DND-41 (cell line): ENCODE measurements around the gene HEMK1.

Experiments
- ATAC-seq: fragments of 200-7000 bp; cut with Tn5 transposase; 3 replicates; pipeline ENCODE4 v1.9.1; 2021; ENCODE audit warnings: low read depth; ENCODE audit not compliant: insufficient read depth
- DNase-seq: peaks from one replicate; pipeline ENCODE4 v3.0.0-alpha.2; 2020
- H2AFZ ChIP-seq: 2 replicates; pipeline ENCODE4 v1.6.0; 2012; ENCODE audit warnings: low read depth, low read length
- H3K27ac ChIP-seq: 2 replicates; pipeline ENCODE4 v1.5.1; 2012; ENCODE audit warnings: low read length, inconsistent platforms
- H3K27me3 ChIP-seq: fragments of 200-600 bp; sonication (generic); 2 replicates; pipeline ENCODE4 v1.6.0; 2012; ENCODE audit warnings: low read length, mild to moderate bottlenecking, inconsistent platforms; ENCODE audit not compliant: insufficient read depth, poor library complexity
- H3K36me3 ChIP-seq: 2 replicates; pipeline ENCODE4 v1.5.1; 2012; ENCODE audit warnings: low read length, inconsistent platforms; ENCODE audit not compliant: insufficient read depth
- H3K4me1 ChIP-seq: 2 replicates; pipeline ENCODE4 v1.5.1; 2012; ENCODE audit warnings: mild to moderate bottlenecking, low read length; ENCODE audit not compliant: insufficient read depth
- H3K4me2 ChIP-seq: 2 replicates; pipeline ENCODE4 v1.6.0; 2012; ENCODE audit warnings: mild to moderate bottlenecking, moderate library complexity, low read length, inconsistent platforms; ENCODE audit not compliant: insufficient read depth
- H3K4me3 ChIP-seq, 2 experiments: fragments of 200-600 bp in 1 of 2; shearing (Covaris generic) in 1 of 2; 2 replicates each; pipeline ENCODE4 v1.5.1; 2012 to 2016; ENCODE audit warnings: inconsistent platforms in 2 of 2, low read length in 2 of 2, mild to moderate bottlenecking in 2 of 2, low read depth in 1 of 2, moderate library complexity in 1 of 2
- H3K79me2 ChIP-seq: 2 replicates; pipeline ENCODE4 v1.6.0; 2012; ENCODE audit warnings: low read length, inconsistent platforms; ENCODE audit not compliant: insufficient read depth
- H3K9ac ChIP-seq: 2 replicates; pipeline ENCODE4 v1.6.0; 2012; ENCODE audit warnings: low read depth, mild to moderate bottlenecking, inconsistent platforms, low read length, moderate library complexity
- H3K9me3 ChIP-seq: 2 replicates; pipeline ENCODE4 v1.5.1; 2012; ENCODE audit warnings: low read length, moderate library complexity, mild to moderate bottlenecking, inconsistent platforms; ENCODE audit not compliant: insufficient read depth, severe bottlenecking
- H4K20me1 ChIP-seq: 2 replicates; pipeline ENCODE4 v1.6.0; 2012; ENCODE audit warnings: low read length; ENCODE audit not compliant: insufficient read depth
- CTCF ChIP-seq: IDR thresholded peaks from 2 replicates; pipeline ENCODE4 v1.5.1; 2012; ENCODE audit warnings: borderline replicate concordance, low read length, moderate library complexity, mild to moderate bottlenecking; ENCODE audit not compliant: poor library complexity, severe bottlenecking; ENCODE audit errors: extremely low read depth
- EZH2 ChIP-seq: IDR thresholded peaks from 3 replicates; pipeline ENCODE4 v1.6.1; 2012; ENCODE audit warnings: borderline replicate concordance, low read depth, mild to moderate bottlenecking, moderate library complexity, low read length, inconsistent platforms; ENCODE audit not compliant: severe bottlenecking

HEMK1 gene

GRCh38 chr3:50630394-50630793 is 61.1 kb downstream of the HEMK1 start:
- Histone ChIP-seq H3K36me3 (peaks cover 94% of the 10 kb centered on the region), H3K4me3 (no peak overlapping the region), H3K4me2 (no peak overlapping the region), H3K79me2 (peaks cover 100% of the 10 kb centered on the region), H3K27me3 (no peaks in the 10 kb centered on the region), H3K27ac (peak overlapping the region; percentile 98), H3K4me1 (peaks cover 84% of the 10 kb centered on the region), H3K9me3 (no peaks in the 10 kb centered on the region), H2AFZ (no peak overlapping the region), H4K20me1 (peaks cover 87% of the 10 kb centered on the region), H3K9ac (no peak overlapping the region)
- no peak for DNase-seq
- ATAC-seq = no peak
- TF ChIP-seq CTCF (no peak), EZH2 (no peak)

GRCh38 chr3:50630877-50631276 is 61.6 kb downstream of the HEMK1 start:
- Histone ChIP-seq H3K4me3 (no peak overlapping the region), H3K9me3 (no peaks in the 10 kb centered on the region), H3K27ac (peak overlapping the region; percentile 44), H3K27me3 (no peaks in the 10 kb centered on the region), H3K9ac (no peak overlapping the region), H3K36me3 (peaks cover 89% of the 10 kb centered on the region), H4K20me1 (peaks cover 87% of the 10 kb centered on the region), H3K4me2 (no peak overlapping the region), H3K4me1 (peaks cover 79% of the 10 kb centered on the region), H2AFZ (no peak overlapping the region), H3K79me2 (peaks cover 100% of the 10 kb centered on the region)
- DNase-seq (no peak), ATAC-seq (no peak)
- TF ChIP-seq CTCF = no peak
- no peak for TF ChIP-seq EZH2

GRCh38 chr3:50632450-50632849 is 63.1 kb downstream of the HEMK1 start:
- peaks cover 99% of the 10 kb centered on the region for H3K79me2 ChIP-seq
- no peak for ATAC-seq
- H3K4me1 ChIP-seq = peaks cover 73% of the 10 kb centered on the region

More at GRCh38 chr3:50632450-50632849, 63.1 kb downstream of the HEMK1 start:
- Histone ChIP-seq H3K9ac (no peak overlapping the region), H4K20me1 (peaks cover 89% of the 10 kb centered on the region), H3K4me2 (no peak overlapping the region), H3K27ac (peak overlapping the region; percentile 50; the same call in 1 of the 2 replicates), H2AFZ (no peak overlapping the region), H3K9me3 (no peaks in the 10 kb centered on the region), H3K27me3 (no peaks in the 10 kb centered on the region), H3K4me3 (no peak overlapping the region), H3K36me3 (peaks cover 86% of the 10 kb centered on the region)
- no peak for DNase-seq
- TF ChIP-seq EZH2 (no peak), CTCF (no peak)
